HT1080 (cell line): Measurements from ENCODE around the gene RCN1. TPM values are rescaled to one million over a fixed set of nuclear protein-coding genes. Genes with fewer than 3 reads are reported as not detected.
A peak's percentile ranks its signal among the peaks of the same experiment; 100 is the strongest.

Source experiments
- DNase-seq: peaks from one replicate; pipeline ENCODE4 v3.0.0-alpha.2; 2015; ENCODE audit warnings: low read depth
- small RNA-seq: library from RNA; depleted of rRNA; stranded (forward); fragments of <200 nt; gene quantifications from one replicate; pipeline ENCODE3, GENCODE V24; 2014
- total RNA-seq: library from RNA; depleted of rRNA; stranded (reverse); fragments of >200 nt; shearing (Covaris generic); gene quantifications from 2 replicates; pipeline ENCODE4 v1.2.3, GENCODE V29; 2014

Gene RCN1
- total RNA-seq, 1 experiment from 2014 or later: 186 TPM

GRCh38 chr11:32152216-32152615 is 61.3 kb downstream of the RCN1 start:
- DNase-seq: no peak

- no peak for DNase-seq
Measured at GRCh38 chr11:32152821-32153220, 61.9 kb downstream of the RCN1 start.

GRCh38 chr11:32153747-32154146 is 62.9 kb downstream of the RCN1 start:
- no peak for DNase-seq

GRCh38 chr11:32154275-32154674 is 63.4 kb downstream of the RCN1 start:
- DNase-seq: peak; percentile 64

Small RNA genes within 50 kb of the gene (small RNA-seq; reads per million reads assigned to genes)
- 0.98 reads per million, percentile 73 among the genes with 10 or more reads in this experiment for gene RF00012
